Activated CD4-positive, CD25-positive, alpha-beta regulatory T cell treated with anti-CD3 and anti-CD28 coated beads, Interleukin-2, amount 50 U/mL, for 72 hours (primary cell): ENCODE measurements around the gene DSCAM.
"Not testable (repeated sequence)": the region's sequence is repeated elsewhere in the genome, so short reads cannot be mapped to it uniquely, and the experiment has no call there.

Source experiments
- DNase-seq: peaks from one replicate; pipeline ENCODE4 v3.0.0; 2021

The DSCAM gene, protein sequence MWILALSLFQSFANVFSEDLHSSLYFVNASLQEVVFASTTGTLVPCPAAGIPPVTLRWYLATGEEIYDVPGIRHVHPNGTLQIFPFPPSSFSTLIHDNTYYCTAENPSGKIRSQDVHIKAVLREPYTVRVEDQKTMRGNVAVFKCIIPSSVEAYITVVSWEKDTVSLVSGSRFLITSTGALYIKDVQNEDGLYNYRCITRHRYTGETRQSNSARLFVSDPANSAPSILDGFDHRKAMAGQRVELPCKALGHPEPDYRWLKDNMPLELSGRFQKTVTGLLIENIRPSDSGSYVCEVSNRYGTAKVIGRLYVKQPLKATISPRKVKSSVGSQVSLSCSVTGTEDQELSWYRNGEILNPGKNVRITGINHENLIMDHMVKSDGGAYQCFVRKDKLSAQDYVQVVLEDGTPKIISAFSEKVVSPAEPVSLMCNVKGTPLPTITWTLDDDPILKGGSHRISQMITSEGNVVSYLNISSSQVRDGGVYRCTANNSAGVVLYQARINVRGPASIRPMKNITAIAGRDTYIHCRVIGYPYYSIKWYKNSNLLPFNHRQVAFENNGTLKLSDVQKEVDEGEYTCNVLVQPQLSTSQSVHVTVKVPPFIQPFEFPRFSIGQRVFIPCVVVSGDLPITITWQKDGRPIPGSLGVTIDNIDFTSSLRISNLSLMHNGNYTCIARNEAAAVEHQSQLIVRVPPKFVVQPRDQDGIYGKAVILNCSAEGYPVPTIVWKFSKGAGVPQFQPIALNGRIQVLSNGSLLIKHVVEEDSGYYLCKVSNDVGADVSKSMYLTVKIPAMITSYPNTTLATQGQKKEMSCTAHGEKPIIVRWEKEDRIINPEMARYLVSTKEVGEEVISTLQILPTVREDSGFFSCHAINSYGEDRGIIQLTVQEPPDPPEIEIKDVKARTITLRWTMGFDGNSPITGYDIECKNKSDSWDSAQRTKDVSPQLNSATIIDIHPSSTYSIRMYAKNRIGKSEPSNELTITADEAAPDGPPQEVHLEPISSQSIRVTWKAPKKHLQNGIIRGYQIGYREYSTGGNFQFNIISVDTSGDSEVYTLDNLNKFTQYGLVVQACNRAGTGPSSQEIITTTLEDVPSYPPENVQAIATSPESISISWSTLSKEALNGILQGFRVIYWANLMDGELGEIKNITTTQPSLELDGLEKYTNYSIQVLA (N-terminal part only)

GRCh38 chr21:40846587-40847411, at the start of gene DSCAM:
TSS of gene DSCAM (minus strand) at chr21:40847158. CDS start at chr21:40846661, 497 bp downstream.
- DNase-seq, result no peak

DNA sequence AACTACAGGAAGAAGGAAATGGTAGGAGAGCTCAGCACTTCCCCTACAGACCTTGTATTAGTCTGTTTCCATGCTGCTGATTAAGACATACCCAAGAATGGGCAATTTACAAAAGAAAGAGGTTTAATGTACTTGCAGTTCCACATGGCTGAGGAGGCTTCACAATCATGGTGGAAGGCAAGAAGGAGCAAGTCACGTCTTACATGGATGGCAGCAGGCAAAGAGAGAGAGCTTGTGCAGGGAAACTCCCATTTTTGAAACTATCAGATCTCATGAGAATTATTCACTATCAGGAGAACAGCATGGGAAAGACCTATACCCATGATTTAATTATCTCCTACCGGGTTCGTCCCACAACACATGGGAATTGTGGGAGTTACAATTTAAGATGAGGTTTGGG, 48.7 kb upstream of the DSCAM start:
- not testable (repeated sequence) for DNase-seq

GRCh38 chr21:40886931-40887330, 40.0 kb upstream of the DSCAM start:
- DNase-seq, result no peak

DNA sequence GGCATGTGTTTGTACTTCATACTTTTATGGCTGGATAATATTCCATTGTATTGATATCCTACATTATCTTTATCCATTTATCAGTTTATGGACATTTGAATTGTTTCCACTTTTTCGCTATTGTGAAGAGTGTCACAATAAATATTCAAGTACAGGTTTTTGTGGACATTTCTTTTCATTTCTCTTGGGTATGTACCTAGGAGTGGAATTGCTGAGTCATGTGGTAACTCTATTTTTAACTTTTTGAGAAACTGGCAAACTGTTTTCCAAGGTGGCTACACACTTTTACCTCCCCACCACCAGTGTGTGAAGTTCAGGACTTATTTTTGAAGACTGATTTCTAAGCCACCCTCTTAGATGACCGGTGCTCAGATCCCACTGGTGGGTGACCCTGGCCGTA, 39.0 kb upstream of the DSCAM start:
- no peak for DNase-seq

- no peak for DNase-seq
Observed at GRCh38 chr21:40882192-40882915, 35.4 kb upstream of the DSCAM start.

DNA sequence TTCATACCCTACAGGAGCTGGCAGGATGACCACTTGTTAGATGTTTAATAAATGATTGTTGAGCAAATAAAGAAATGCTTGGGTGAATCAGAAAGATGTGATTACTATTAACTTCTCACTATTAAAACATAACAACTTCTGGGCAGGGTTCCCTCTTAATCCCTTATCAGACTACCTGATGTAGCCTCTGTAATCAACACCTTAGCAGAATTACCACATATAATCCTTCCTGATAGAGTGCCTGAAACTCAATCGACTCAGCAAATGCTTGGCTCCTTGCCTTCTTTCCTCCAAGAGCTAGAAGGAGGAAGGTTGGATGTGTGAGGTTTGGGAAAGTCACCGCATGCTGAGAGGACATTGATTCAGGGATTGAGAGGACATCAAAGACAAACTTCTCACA, 34.8 kb upstream of the DSCAM start:
- DNase-seq, result no peak

GRCh38 chr21:40871099-40871498, 24.1 kb upstream of the DSCAM start:
- no peak for DNase-seq

DNA sequence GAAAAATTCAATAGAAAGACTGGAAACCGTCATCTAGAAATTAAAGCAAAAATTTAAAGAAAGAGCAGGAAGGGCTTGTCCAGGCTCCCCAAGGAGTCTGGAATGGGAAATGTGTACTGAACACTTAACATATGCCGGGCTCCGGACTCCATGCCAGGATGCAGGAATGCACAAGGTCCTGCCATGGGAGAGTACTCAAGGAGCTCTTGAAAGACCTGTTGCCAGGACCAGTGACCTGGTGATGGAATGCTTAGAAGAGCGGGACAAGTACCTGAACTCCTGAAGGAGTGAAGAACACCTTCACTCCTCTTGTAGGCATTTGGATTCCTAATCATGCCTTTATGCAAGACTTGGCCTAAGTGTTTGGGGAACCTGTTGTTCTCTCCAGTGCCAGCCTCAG, 16.9 kb upstream of the DSCAM start:
- no peak for DNase-seq

DNA sequence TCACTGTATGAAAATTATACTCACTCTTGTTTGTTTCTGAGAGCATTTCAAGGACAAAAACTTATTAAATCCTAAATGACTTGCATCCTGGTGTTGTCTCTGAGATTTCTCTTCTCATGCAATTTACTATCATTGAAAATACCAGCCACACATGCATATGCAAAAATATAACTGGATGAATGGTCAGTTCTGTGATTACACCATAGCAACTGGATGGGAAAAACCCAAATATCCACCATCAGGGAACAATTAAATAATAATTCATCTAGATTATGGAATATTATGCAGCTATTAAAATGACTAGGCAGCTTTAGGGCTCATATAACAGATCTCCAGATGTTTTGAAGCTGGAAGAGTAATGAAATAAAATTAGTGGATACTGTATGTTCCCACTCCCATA, 11.6 kb upstream of the DSCAM start:
- DNase-seq, result no peak

DNA sequence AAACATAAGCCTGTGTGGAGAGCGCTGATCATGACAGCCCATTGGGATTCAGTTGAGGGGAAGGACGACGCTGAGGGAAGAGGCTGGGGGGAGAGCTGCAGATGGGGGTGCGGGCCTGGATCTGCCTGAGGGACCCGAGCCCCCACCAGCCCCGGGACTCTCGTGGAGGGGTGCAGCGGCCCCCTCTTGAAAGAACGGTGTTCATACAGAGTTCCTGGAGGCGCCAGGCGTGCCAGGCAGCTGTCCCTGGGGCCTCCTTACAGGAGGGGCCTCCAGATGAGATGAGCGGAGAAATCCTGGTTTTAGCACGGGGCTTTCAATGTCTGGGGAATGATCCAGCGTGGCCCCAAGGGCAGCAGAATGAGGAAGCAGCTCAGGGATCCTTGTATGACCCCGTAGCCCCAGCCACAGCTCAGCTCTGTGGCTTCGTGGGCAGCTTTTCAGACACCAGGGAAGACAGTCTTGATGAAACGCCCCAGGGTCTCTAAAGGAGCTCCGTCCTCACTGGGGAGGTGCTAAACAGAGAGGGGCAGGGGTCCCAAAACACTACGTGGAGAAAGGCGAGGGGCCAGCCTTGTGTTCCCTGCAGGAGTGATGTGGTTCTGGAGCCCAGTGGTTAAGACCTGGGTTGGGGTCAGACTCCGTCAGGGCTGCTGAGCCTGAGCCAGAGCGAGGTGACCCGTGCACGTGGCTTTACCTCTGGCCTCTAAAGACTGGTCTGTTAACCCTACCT, 7.2 kb upstream of the DSCAM start:
- DNase-seq, result no peak

DNA sequence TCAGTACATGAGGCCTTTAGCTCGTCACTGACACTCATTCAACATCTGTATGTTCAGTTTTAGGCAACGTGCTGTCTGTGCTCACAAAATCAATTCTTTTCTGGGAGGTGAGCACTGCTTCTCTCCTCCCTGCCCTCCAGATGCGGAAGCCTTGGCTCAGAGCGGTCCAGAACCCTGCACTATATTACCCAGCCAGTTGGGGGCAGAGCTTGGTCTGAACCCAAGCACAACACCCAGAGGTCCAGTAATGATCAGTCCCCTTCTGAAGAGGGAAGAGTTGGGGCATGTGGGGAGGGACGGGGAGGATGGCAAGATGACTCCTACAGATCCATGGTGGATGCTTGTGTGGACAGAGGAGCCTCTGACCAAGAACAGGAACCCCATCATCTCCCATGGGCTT, 5.6 kb upstream of the DSCAM start:
- DNase-seq, result no peak

- DNase-seq, result no peak
Observed at GRCh38 chr21:40851749-40852148, 4.8 kb upstream of the DSCAM start.

GRCh38 chr21:40850071-40850470, 3.1 kb upstream of the DSCAM start:
- no peak for DNase-seq

- no peak for DNase-seq
Observed at GRCh38 chr21:40847951-40848350, 993 bp upstream of the DSCAM start.

DNA sequence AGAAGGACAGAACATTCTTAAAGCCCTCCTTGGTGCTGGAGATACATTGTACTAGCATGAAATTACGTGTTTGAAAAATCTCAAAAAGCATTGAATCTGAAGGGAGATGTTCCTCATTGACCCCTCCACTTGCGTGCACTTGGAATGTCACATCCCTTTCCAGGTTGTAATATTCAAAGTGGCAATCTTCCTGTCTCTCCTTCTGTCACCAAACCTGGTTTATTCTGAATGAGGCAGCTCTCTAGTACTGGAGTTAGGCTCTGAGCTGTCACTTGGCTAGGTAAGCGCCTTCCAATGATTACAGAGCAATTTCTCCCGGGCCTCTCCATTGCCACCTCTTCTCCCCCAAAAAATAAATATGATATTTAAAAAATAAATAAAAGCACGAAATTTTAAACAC, 855 bp downstream of the DSCAM start:
- no peak for DNase-seq

- DNase-seq, result no peak
Observed at GRCh38 chr21:40845441-40845995, 1.4 kb downstream of the DSCAM start.

DNA sequence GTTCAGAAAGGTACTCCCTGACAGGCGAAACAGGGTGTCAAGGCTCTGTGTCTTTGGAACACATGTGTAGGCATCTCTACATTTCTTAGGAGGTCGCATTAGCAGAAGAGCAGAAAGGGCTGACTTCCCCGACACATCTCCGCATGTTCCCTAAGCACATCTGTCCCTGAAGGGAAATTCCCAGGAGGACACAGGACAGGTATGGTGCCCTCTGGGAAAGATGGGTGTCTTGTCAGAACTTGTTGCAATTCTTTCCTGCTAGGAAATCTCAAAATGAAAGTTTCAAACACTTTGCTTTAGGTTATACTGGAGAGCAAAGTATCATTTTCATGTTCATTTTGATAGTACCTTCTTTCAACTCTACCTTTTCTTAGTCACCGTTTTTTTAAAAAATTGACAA, 2.0 kb downstream of the DSCAM start:
- DNase-seq, result no peak

- DNase-seq, result no peak
Observed at GRCh38 chr21:40842197-40842552, 4.8 kb downstream of the DSCAM start.

- no peak for DNase-seq
Observed at GRCh38 chr21:40841524-40842196, 5.3 kb downstream of the DSCAM start.

GRCh38 chr21:40840401-40841125, 6.4 kb downstream of the DSCAM start:
- no peak for DNase-seq
